ENCODE results near the gene ZNF777.

The ZNF777 gene

DNA sequence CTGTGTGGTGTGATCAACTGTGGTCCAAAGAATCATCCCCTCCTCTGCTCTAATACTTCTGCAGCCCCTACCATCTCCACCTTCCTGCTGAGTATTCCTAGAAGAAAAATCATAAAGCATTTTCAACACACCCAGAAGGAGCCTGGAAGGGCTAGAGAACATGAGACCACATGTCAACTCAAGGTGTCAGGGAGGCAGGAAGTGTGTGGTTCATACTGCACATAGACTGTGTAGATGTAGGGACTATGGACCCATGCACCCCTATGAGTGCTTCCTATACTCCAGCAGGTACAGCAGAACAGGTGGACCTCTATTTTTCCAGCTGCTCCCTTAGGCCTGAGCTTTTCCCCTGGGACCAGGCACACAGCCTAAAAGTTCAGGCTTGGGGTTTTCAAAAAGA, 39.3 kb upstream of the ZNF777 start:
- peaks cover 19% of the 10 kb centered on the region for H3K79me2 ChIP-seq (ENCODE audit: insufficient read depth, low read length)
- H3K9ac ChIP-seq (ENCODE audit: low read depth, low read length, poor library complexity, severe bottlenecking) = no peak overlapping the region
- H3K4me2 ChIP-seq (ENCODE audit: low read depth, low read length, poor library complexity, severe bottlenecking) = no peak overlapping the region
- no peak overlapping the region for H3K4me3 ChIP-seq (ENCODE audit: low read length, poor library complexity, severe bottlenecking)
- H3K4me1 ChIP-seq (ENCODE audit: insufficient read depth, low read length, poor library complexity, severe bottlenecking) = peaks cover 20% of the 10 kb centered on the region
- H3K36me3 ChIP-seq (ENCODE audit: insufficient read depth, low read length) = no peaks in the 10 kb centered on the region
- no peaks in the 10 kb centered on the region for H3F3A ChIP-seq (ENCODE audit: low read depth)
- H4K20me1 ChIP-seq (ENCODE audit: insufficient read depth, low read length, poor library complexity, severe bottlenecking) = peaks cover 16% of the 10 kb centered on the region
- H3K9me2 ChIP-seq (replicated peaks; ENCODE audit: low read depth, low read length) = no peaks in the 10 kb centered on the region
- TF ChIP-seq, protein P1, sequence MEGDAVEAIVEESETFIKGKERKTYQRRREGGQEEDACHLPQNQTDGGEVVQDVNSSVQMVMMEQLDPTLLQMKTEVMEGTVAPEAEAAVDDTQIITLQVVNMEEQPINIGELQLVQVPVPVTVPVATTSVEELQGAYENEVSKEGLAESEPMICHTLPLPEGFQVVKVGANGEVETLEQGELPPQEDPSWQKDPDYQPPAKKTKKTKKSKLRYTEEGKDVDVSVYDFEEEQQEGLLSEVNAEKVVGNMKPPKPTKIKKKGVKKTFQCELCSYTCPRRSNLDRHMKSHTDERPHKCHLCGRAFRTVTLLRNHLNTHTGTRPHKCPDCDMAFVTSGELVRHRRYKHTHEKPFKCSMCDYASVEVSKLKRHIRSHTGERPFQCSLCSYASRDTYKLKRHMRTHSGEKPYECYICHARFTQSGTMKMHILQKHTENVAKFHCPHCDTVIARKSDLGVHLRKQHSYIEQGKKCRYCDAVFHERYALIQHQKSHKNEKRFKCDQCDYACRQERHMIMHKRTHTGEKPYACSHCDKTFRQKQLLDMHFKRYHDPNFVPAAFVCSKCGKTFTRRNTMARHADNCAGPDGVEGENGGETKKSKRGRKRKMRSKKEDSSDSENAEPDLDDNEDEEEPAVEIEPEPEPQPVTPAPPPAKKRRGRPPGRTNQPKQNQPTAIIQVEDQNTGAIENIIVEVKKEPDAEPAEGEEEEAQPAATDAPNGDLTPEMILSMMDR (conservative IDR thresholded peaks at IDR 0.05; ENCODE audit: low read length) = no peak
- no peaks in the 10 kb centered on the region for H3K27me3 ChIP-seq (ENCODE audit: insufficient read depth, low read length, poor library complexity, severe bottlenecking)
- no peaks in the 10 kb centered on the region for H3K9me3 ChIP-seq (ENCODE audit: insufficient read depth, low read depth, low read length)
- peak overlapping the region; percentile 50 for H2AFZ ChIP-seq (ENCODE audit: low read length)

DNA sequence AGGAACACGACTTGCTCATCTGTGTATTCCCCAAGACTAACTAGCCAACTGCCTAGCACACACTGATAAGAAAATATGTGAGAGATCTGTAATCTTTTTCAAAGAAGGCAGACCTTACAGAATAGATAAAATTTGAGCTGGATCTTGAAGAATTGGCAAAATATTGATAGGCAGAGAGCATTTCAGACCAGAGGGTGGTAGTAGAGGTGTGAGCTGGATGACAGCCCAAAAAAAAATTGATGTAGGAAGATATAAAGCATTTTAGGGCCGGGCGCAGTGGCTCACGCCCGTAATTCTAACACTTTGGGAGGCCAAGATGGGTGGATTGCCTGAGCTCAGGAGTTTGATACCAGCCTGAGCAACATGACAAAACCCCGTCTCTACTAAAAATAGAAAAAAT, 37.9 kb upstream of the ZNF777 start:
- Histone ChIP-seq H3F3A (ENCODE audit: low read depth) (no peaks in the 10 kb centered on the region), H4K20me1 (ENCODE audit: insufficient read depth, low read length, poor library complexity, severe bottlenecking) (peaks cover 22% of the 10 kb centered on the region), H3K79me2 (ENCODE audit: insufficient read depth, low read length) (peaks cover 26% of the 10 kb centered on the region), H3K9me3 (ENCODE audit: insufficient read depth, low read depth, low read length) (no peaks in the 10 kb centered on the region), H3K27me3 (ENCODE audit: insufficient read depth, low read length, poor library complexity, severe bottlenecking) (no peaks in the 10 kb centered on the region), H3K4me3 (ENCODE audit: low read length, poor library complexity, severe bottlenecking) (no peak overlapping the region), H3K9me2 (replicated peaks; ENCODE audit: low read depth, low read length) (no peaks in the 10 kb centered on the region), H3K4me2 (ENCODE audit: low read depth, low read length, poor library complexity, severe bottlenecking) (no peak overlapping the region), H3K9ac (ENCODE audit: low read depth, low read length, poor library complexity, severe bottlenecking) (no peak overlapping the region), H3K36me3 (ENCODE audit: insufficient read depth, low read length) (peaks cover under 1% of the 10 kb centered on the region; the same call in 1 of the 2 replicates), H3K4me1 (ENCODE audit: insufficient read depth, low read length, poor library complexity, severe bottlenecking) (peaks cover 24% of the 10 kb centered on the region), H2AFZ (ENCODE audit: low read length) (peak overlapping the region; percentile 100; the same call in 1 of the 2 replicates)
- TF ChIP-seq, protein P1 (conservative IDR thresholded peaks at IDR 0.05; ENCODE audit: low read length) = no peak
- no peak for TF ChIP-seq EZH2phosphoT487 (IDR thresholded peaks at IDR 0.05; ENCODE audit: borderline replicate concordance)

- peak within 1 kb of the TSS; percentile 94 for H3K4me2 ChIP-seq (ENCODE audit: low read depth, low read length, poor library complexity, severe bottlenecking)
- peaks cover 24% of the 10 kb centered on the region for H4K20me1 ChIP-seq (ENCODE audit: insufficient read depth, low read length, poor library complexity, severe bottlenecking)
- H3K4me3 ChIP-seq (ENCODE audit: low read length, poor library complexity, severe bottlenecking) = peak within 1 kb of the TSS; percentile 86
- TF ChIP-seq, protein P1 (conservative IDR thresholded peaks at IDR 0.05; ENCODE audit: low read length) = peak; percentile 48
- no peak for TF ChIP-seq EZH2phosphoT487 (IDR thresholded peaks at IDR 0.05; ENCODE audit: borderline replicate concordance)
- H3K27me3 ChIP-seq (ENCODE audit: insufficient read depth, low read length, poor library complexity, severe bottlenecking) = no peaks in the 10 kb centered on the region
- H3K4me1 ChIP-seq (ENCODE audit: insufficient read depth, low read length, poor library complexity, severe bottlenecking) = peaks cover 24% of the 10 kb centered on the region
- H3K79me2 ChIP-seq (ENCODE audit: insufficient read depth, low read length) = peaks cover 26% of the 10 kb centered on the region
- H3K9me3 ChIP-seq (ENCODE audit: insufficient read depth, low read depth, low read length) = no peaks in the 10 kb centered on the region
- peak within 1 kb of the TSS; percentile 100 for H2AFZ ChIP-seq (ENCODE audit: low read length)
- H3F3A ChIP-seq (ENCODE audit: low read depth) = no peaks in the 10 kb centered on the region
- H3K9ac ChIP-seq (ENCODE audit: low read depth, low read length, poor library complexity, severe bottlenecking) = peak within 1 kb of the TSS; percentile 79
- peaks cover 12% of the 10 kb centered on the region; the same call in 1 of the 2 replicates for H3K36me3 ChIP-seq (ENCODE audit: insufficient read depth, low read length)
- no peaks in the 10 kb centered on the region for H3K9me2 ChIP-seq (replicated peaks; ENCODE audit: low read depth, low read length)
Observed at GRCh38 chr7:149497467-149498261, 36.8 kb upstream of the ZNF777 start, which contains the start of gene ZNF746. Gene ZNF746, minus strand, starts transcription at chr7:149497809. Its CDS starts 273 bp downstream, at chr7:149497536.
